Measurements from ENCODE around the gene SH3TC1.

SH3TC1 gene

DNA sequence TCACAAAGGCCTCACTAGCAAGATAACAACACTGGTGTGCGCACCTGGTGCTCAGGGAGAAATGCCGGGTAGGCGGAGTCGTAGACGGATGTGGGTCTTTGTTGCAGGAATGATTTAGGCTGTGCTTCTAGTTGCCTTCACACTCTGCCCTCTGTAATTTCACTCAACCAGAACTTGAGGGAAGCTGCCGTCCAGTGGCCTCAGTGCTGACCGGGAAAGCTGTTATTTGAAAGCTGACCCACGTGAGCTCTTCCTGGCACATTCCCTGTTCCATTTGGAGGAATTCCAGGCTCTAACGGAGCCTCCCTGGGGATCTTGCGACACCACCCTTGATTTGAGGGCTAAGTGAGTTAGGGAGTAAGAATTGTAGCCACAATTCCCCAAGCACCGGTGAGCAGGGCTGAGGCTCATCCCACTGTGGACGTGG is 15.9 kb downstream of the SH3TC1 start:
- H3K4me3 ChIP-seq (ENCODE audit: low read length) = no peak overlapping the region
- DNase-seq (ENCODE audit: low read depth) = peak; percentile 27
- TF ChIP-seq, protein P1, sequence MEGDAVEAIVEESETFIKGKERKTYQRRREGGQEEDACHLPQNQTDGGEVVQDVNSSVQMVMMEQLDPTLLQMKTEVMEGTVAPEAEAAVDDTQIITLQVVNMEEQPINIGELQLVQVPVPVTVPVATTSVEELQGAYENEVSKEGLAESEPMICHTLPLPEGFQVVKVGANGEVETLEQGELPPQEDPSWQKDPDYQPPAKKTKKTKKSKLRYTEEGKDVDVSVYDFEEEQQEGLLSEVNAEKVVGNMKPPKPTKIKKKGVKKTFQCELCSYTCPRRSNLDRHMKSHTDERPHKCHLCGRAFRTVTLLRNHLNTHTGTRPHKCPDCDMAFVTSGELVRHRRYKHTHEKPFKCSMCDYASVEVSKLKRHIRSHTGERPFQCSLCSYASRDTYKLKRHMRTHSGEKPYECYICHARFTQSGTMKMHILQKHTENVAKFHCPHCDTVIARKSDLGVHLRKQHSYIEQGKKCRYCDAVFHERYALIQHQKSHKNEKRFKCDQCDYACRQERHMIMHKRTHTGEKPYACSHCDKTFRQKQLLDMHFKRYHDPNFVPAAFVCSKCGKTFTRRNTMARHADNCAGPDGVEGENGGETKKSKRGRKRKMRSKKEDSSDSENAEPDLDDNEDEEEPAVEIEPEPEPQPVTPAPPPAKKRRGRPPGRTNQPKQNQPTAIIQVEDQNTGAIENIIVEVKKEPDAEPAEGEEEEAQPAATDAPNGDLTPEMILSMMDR (conservative IDR thresholded peaks at IDR 0.05; ENCODE audit: low read depth, low read length) = no peak

DNA sequence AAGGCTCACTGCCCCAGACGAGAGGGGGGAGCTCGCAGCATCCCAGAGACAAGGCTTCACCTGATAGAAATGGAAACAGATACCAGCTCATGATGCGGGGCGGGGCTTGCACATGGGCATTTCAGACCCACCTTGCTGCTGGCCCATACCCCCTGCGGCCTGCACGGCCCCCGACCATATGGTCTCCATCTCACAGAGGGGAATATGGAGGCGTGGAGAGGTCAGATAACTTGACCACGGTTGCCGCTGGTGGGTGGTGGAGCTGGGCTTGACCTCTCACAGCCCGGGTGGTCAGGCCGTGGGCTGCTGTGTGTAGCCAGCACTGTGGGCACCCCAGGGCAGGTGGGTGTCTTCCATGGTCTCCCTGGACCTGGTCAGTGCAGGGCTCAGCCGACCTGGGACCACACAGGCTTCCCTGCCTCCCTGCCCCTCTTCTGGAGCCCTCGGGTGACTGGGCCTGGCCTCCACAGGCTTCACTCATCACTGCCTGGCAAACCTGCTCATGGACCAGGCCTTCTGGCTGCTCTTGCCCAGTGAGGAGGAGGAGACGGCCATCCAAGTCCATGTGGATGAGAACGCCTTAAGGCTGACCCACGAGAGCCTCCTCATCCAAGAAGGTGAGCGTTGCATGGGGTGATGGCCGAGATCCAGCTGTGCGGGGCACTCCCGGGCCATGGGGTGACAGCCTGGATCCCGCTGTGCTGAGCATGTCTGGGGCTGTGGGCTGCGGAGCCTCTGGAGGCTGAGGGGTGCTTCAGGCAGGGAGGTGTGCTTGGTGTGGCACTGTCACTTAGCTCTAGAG is 16.8 kb downstream of the SH3TC1 start:
- TF ChIP-seq, protein P1 (conservative IDR thresholded peaks at IDR 0.05; ENCODE audit: low read depth, low read length) = no peak
- no peak for DNase-seq (ENCODE audit: low read depth)
- no peak overlapping the region for H3K4me3 ChIP-seq (ENCODE audit: low read length)

DNA sequence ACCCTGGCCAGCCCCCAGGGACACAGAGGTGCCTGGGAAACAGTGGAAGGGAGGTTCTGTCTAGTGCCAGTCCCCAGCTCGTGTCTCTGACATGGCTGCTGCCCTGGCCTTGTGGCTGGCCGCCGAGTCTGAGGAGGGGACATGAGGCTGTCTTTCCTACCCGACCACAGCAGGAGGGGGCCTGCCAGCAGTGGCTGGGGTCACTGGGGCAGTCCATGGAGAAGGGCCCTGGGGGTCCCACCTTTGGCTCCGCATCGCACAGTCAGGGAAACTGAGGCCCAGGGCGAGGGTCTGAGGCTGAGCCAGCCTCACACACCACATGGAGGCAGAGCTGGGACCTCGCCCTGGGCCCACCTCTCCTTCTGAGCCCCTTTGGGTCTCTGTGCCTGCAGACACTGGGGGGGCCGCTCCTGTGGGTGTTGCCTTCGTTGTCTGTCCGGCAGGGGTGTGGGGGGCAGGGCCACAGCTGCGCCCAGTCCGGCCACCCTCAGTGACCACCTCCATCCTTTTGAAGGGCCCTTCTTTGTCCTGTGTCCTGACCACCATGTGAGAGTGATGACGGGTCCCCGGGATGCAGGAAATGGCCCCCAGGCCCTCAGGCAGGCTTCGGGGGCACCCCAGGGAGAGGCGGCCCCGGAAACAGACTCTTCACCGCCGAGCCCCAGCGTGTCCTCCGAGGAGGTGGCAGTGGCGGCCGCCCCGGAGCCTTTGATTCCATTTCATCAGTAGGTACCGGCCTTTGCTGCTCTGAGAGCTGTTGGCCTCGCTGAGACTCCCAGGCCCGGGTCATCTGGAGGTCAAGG is 17.6 kb downstream of the SH3TC1 start:
- TF ChIP-seq, protein P1 (conservative IDR thresholded peaks at IDR 0.05; ENCODE audit: low read depth, low read length) = no peak
- no peak overlapping the region for H3K4me3 ChIP-seq (ENCODE audit: low read length)
- DNase-seq (ENCODE audit: low read depth) = no peak

DNA sequence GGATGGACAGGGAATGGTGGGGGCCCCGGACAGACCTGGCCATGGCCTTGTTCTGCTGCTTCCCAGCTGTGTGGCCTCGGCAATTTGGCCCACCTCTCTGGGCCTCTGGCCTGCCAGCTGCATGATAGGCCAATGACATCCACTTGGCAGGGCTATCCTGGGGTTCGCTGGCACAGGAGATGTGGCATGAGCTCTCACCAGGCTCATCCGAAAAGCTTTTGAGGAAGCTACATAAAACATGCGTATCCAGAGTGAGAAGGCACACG is 18.1 kb downstream of the SH3TC1 start:
- TF ChIP-seq, protein P1 (conservative IDR thresholded peaks at IDR 0.05; ENCODE audit: low read depth, low read length) = no peak
- H3K4me3 ChIP-seq (ENCODE audit: low read length) = no peak overlapping the region
- DNase-seq (ENCODE audit: low read depth) = no peak

DNA sequence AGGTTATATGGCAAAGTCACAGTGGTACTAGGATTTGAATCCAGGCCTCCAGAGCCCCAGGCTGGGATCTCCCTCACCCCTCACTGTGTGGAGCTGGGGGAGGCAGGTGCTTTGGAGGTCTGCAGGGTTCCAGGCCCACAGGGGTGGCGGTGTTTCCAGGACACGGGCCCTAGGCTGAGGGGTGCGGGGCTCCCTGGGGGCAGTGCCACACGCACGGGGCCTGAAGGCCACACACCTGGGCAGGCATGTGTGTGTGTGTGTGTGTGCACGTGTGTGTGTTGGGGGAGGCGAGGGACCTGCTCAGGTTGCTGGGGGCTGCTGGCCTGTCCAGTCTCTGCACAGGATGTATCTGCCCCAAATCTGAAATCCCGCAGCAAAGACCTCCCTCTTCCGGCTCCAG is 18.8 kb downstream of the SH3TC1 start:
- DNase-seq (ENCODE audit: low read depth) = no peak
- H3K4me3 ChIP-seq (ENCODE audit: low read length) = no peak overlapping the region
- TF ChIP-seq, protein P1 (conservative IDR thresholded peaks at IDR 0.05; ENCODE audit: low read depth, low read length) = no peak

DNA sequence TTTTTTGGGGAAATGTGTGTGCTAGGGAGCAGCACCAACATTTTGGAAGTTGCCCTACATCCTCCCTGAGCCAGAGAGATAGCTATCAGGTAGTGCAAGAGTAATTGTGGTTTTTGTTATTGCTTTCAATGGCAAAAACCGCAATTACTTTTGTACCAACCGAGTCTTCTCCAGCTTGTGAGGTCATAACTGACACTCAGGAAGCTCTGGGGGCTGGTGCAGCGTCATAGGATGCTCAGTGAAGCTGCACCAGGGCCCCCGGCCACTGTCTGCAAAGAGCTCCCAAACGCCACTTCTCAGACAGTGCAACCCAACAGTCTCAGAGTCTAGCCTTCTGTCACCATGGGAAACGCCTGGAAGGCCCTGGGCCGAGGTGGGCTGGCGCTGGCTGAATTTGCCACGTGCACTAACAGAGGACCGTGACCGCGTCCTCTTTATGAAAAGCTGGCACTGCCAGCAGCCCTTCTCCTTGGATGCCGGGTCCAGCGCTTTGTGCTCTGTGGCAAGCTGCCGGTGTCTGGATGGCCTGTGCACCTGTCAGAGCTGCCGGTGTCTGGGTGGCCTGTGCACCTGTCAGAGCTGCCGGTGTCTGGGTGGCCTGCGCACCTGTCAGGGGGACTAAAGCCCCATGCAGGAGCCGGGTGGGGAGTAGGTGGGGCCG is 19.4 kb downstream of the SH3TC1 start:
- H3K4me3 ChIP-seq (ENCODE audit: low read length) = no peak overlapping the region
- no peak for DNase-seq (ENCODE audit: low read depth)
- TF ChIP-seq, protein P1 (conservative IDR thresholded peaks at IDR 0.05; ENCODE audit: low read depth, low read length) = no peak
